IPS DF 6.9 (cell line): ENCODE results near the gene ARPC2.

Source experiments
- DNase-seq: peaks from one replicate; pipeline ENCODE4 v3.0.0-alpha.2; 2013; ENCODE audit warnings: low read depth, low spot score
- H3K27ac ChIP-seq: one replicate; pipeline ENCODE4 v1.5.1; 2013; ENCODE audit warnings: low read length, control low read depth
- H3K27me3 ChIP-seq: 2 replicates; pipeline ENCODE4 v1.6.1; 2013; ENCODE audit warnings: mild to moderate bottlenecking, low read length; ENCODE audit not compliant: control insufficient read depth, insufficient read depth
- H3K36me3 ChIP-seq: 2 replicates; pipeline ENCODE4 v1.6.1; 2013; ENCODE audit warnings: low read length; ENCODE audit not compliant: control insufficient read depth, insufficient read depth
- H3K4me1 ChIP-seq: 2 replicates; pipeline ENCODE4 v1.6.1; 2013; ENCODE audit warnings: low read length; ENCODE audit not compliant: control insufficient read depth, insufficient read depth
- H3K4me3 ChIP-seq: 2 replicates; pipeline ENCODE4 v1.5.1; 2013; ENCODE audit warnings: mild to moderate bottlenecking, low read length
- H3K9me3 ChIP-seq: 2 replicates; pipeline ENCODE4 v1.6.1; 2013; ENCODE audit warnings: low read length, inconsistent platforms; ENCODE audit not compliant: control insufficient read depth, insufficient read depth
- WGBS: extraction: QIAGEN DNeasy Blood & Tissue Kit; methylation state at CpG from one replicate; pipeline ENCODE4 v1.1.7; 2013; ENCODE audit warnings: mixed read lengths, missing lambda C conversion rate; ENCODE audit not compliant: insufficient read length, insufficient coverage; 5-methylcytosine and 5-hydroxymethylcytosine counted together

Gene ARPC2

DNA sequence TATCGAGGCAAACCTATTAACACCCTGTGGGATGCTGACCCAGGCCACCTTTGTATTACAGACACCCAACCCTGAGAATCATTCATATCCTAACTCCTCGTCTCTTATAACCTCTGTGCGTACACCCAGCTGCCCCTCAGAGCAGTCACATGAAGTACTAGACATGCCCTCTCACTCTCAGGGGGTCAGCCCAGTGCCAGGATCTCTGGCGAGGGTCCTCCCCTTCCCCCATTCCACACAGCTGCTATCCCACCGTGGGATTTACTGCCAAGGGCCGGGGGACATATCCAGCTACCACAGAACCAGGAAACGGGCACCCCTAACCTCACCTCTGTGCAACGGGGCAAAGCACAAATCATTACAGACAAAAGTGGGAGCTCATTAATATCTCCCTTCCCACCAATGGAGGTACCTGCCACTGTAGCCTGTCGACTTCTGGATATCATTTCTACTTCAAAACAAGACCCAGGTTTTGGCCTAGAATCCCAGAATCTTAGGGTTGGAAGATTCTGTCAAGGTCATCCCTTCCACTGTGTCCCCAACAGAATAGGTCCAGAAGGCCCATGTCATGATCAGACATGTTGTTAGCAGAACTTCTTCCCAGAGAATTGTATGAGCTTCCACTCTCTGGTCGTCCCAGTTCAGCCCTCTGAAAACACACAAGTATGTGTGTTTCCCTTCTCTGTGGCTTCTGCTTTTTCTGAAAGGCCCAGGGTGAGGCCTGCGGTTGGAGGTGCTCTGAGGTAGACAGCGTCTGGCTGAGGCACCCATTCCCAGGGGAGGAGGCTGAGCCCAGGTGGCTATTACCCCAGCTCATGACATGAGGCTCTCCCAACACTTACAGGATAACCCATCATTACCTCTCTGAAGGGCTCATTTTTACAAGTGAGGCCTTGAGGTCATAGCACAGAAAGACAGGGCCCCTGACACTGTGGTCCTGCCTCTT lies 73.6 kb downstream of the ARPC2 start:
- Histone ChIP-seq H3K36me3 (no peaks in the 10 kb centered on the region), H3K9me3 (no peaks in the 10 kb centered on the region), H3K27me3 (no peaks in the 10 kb centered on the region), H3K4me3 (no peak overlapping the region), H3K4me1 (peaks cover 5% of the 10 kb centered on the region), H3K27ac (no peak overlapping the region)
- no CpG with 5 or more reads among the region's 12 CpGs for WGBS
- no peak for DNase-seq

DNA sequence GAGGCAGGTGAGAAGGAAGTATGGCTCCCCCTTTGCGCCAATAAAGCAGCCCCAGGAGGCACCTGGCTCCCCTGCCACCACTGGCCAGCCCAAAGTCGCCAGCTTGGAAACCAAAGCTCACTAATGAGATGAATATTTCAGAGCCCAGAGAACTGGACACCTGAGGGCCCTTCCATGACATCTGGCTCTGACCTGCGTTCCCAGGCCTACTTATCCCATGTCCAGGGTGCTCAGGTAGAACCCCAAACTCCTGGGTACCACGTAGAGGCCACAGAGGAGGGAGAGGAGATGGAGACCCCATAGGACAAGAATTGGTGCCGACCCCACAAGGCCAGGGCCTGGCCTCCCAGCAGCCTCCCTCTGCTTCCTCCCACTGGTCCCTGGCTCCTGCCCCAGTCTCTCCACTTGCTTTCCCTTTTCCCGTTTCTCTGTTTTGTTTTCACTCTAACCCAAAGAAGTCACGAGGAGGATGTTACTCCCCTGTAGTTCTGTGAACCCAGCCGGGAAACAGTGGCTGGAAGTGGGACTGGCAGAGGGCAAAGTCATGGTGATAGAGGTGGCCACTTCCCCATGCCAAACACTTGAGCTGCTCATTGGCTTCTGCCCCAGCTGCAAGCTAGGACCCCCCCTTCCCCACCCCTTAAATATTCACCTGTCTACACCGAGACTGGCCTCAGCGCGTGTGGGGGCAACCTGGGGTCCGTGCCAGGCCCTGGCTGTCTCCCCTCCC lies 74.5 kb downstream of the ARPC2 start:
- Histone ChIP-seq H3K27ac (no peak overlapping the region), H3K36me3 (no peaks in the 10 kb centered on the region), H3K4me1 (peaks cover 5% of the 10 kb centered on the region), H3K27me3 (no peaks in the 10 kb centered on the region), H3K9me3 (no peaks in the 10 kb centered on the region), H3K4me3 (peak overlapping the region; percentile 79; the same call in 1 of the 2 replicates)
- no CpG with 5 or more reads among the region's 12 CpGs for WGBS
- DNase-seq = no peak

DNA sequence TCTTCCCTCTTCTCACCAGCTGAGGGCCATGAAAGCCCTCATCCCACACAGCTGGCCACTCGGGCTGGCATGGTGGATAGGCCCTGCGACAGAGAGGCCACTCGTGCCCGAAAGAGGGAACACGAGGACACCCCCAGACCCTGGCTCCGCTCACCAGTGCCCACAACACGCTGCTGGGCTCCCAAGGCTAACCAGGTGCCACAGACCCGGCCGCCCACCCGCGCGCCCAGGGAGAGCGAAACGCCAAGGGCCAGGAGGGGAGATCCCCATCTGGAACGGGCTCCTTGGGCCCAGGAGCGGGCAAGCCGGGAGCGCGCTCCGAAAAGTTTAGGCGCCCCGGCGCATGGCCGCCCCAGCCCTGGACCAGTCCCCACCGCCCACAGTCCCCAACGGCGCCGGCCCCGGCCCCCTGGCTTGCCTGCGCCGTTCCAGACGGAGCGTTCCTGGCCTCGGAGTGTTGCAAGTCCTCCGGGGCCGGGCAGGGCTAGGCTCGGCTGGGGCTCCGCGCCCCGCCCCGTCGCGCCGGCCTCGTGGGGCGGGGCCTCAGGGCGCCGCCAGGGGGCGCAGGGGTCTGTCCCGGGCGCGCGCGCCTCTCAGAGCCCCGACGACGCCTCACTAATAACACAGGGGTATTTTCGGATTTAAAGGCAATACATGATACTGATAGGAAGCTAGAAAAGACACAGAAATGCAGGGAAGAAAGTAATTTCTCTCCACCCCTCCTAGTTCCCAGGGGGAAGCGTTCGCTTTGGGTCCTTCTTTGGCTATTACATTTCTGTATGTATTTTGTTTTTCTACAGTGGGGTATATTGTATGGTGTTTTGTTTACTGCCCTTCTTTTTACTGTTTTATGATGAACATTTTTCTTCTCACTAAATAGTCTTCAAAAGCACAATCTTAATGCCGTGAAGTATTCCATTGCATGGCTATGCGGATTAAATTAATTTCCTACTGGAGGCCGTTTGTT lies 75.3 kb downstream of the ARPC2 start, which contains the start of gene TMBIM1:
TSS of gene TMBIM1 (minus strand) at position 456 of the 967 bp plus-strand sequence. CDS start 10,362 bp downstream, outside the sequence.
- no peaks in the 10 kb centered on the region for H3K36me3 ChIP-seq
- peaks cover 2% of the 10 kb centered on the region for H3K4me1 ChIP-seq
- no peaks in the 10 kb centered on the region for H3K9me3 ChIP-seq
- H3K27me3 ChIP-seq = no peaks in the 10 kb centered on the region
- no peak for DNase-seq
- WGBS = no CpG with 5 or more reads among the region's 63 CpGs
- no peak within 1 kb of the TSS for H3K27ac ChIP-seq
- H3K4me3 ChIP-seq = peak within 1 kb of the TSS; percentile 79; the same call in 1 of the 2 replicates

DNA sequence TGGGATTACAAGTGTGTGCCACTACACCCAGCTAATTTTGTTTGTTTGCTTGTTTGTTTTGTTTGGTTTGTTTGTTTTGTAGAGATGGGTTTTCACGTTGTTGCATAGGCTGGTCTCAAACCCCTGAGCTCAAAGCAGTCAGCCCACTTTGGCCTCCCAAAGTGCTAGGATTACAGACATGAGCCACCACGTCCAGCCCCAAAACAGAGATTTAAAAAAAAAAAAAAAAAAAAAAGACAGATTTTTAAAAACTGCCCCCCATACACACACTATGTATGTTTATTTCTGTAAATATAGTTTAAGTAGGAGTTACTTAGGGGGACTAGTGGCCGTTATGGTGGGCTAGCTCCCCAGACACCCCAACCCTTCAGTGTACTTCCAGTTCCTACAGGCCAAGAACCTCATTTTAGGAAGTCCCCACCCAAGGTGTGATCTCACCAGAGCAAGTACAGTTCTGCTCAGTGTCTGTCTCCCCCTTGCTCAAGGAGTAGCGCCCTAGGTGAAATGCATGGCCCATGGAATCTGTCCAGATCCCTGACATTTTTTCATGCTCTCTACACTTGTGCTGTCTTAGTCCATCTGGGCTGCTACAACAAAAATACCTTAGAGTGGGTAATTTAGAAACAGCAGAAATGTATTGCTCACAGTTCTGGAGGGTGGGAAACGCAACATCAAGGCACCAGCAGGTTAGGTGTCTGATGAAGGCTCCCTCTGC lies 76.9 kb downstream of the ARPC2 start:
- H3K27me3 ChIP-seq = no peaks in the 10 kb centered on the region
- H3K4me1 ChIP-seq = peaks cover 2% of the 10 kb centered on the region; the same call in 1 of the 2 replicates
- no CpG with 5 or more reads among the region's 5 CpGs for WGBS
- H3K9me3 ChIP-seq = no peaks in the 10 kb centered on the region
- no peak overlapping the region for H3K27ac ChIP-seq
- no peaks in the 10 kb centered on the region for H3K36me3 ChIP-seq
- no peak overlapping the region for H3K4me3 ChIP-seq
- no peak for DNase-seq

DNA sequence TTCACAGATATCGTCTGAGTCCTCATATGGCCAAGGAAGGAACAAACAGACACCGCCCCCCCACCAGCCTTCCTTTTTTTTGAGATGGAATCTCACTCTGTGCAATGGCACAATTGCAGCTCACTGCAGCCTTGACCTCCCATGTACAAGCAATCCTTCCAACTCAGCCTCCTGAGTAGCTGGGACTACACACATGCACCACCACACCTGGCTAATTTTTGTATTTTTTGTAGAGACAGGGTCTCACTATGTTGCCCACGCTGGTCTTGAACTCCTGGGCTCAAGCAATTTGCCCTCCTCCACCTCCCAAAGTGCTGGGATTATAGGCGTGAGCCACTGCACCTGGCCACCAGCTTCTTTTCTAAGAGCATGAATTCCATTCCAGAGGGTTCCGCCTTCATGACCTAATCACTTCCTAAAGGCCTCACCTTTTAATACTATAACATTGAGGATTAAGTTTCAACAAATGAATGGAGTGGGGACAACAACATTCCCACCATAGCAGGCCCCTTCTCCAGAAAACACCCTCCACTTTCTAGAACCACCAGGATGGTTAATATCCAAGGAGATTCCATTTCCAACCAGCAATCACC lies 77.5 kb downstream of the ARPC2 start:
- Histone ChIP-seq H3K9me3 (no peaks in the 10 kb centered on the region), H3K27ac (no peak overlapping the region), H3K4me3 (no peak overlapping the region), H3K36me3 (no peaks in the 10 kb centered on the region), H3K4me1 (peaks cover 2% of the 10 kb centered on the region; the same call in 1 of the 2 replicates), H3K27me3 (no peaks in the 10 kb centered on the region)
- DNase-seq = no peak
- WGBS = no CpG with 5 or more reads among the region's 5 CpGs

DNA sequence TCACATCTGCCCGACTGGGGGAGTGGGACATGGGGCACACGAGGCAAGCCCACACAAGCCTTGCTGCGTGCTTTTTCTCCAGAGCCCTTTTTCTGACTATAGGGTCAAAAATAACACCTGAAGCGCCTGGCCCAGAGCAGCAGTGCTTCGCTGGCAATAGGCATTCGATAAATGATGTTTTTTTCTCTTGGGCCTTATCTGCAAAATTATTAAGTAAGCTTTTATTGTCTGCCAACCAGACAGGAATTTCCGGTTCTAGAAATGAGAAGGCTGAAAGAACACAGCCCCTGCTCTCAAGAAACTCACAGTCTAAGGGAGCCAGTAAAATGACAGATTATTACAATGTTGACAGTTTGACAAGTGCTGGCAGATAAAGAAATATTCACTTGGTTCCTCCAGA lies 78.0 kb downstream of the ARPC2 start:
- DNase-seq = no peak
- Histone ChIP-seq H3K9me3 (no peaks in the 10 kb centered on the region), H3K27me3 (no peaks in the 10 kb centered on the region), H3K4me1 (peaks cover 2% of the 10 kb centered on the region; the same call in 1 of the 2 replicates), H3K27ac (no peak overlapping the region), H3K4me3 (no peak overlapping the region), H3K36me3 (no peaks in the 10 kb centered on the region)
- no CpG with 5 or more reads among the region's 7 CpGs for WGBS

DNA sequence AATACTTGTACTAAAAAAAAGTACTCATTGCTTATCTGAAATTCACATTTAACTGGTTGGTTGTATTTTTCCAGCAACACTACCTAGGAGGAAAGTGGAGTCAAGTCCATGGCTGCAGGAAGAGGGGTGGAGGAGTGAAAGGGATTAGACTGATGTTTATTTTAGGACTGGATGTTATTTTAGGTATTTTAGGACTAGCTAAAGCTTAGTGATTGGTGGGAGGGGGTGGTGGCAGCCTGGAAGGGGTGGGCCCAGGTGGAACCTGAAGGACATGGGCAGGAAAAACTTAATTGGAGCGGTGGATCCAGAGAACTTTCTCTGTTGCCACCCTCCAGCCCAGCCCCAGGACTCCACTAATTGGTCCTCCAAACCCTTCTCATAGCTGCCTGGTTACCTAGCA lies 79.2 kb downstream of the ARPC2 start:
- WGBS = no CpG with 5 or more reads among the region's 1 CpG

DNA sequence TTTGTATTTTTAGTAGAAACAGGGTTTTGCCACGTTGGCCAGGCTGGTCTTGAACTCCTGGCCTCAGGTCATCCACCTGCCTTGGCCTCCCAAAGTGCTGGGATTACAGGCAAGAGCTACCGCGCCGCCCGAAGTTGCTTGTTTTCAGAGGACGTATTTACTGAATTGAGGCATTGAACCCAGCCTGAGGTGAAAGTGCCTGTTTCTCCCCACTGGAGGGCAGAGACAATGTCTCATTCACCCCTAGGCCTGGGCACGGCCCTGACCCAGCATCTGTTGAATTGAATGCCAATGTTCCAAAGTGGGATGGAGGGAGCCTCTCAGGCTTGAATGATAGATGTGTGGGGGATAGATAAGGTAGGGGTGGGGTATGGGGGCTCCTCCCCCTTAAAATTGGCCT lies 79.9 kb downstream of the ARPC2 start:
- no peak for DNase-seq
- WGBS = no CpG with 5 or more reads among the region's 7 CpGs
- Histone ChIP-seq H3K9me3 (no peaks in the 10 kb centered on the region), H3K27ac (no peak overlapping the region), H3K4me1 (peaks cover 2% of the 10 kb centered on the region; the same call in 1 of the 2 replicates), H3K36me3 (no peaks in the 10 kb centered on the region), H3K27me3 (no peaks in the 10 kb centered on the region), H3K4me3 (no peak overlapping the region)

More for the DNA sequence above, 79.2 kb downstream of the ARPC2 start:
- H3K4me3 ChIP-seq = no peak overlapping the region
- H3K27me3 ChIP-seq = no peaks in the 10 kb centered on the region
- H3K27ac ChIP-seq = no peak overlapping the region
- no peaks in the 10 kb centered on the region for H3K36me3 ChIP-seq
- H3K9me3 ChIP-seq = no peaks in the 10 kb centered on the region
- peaks cover 2% of the 10 kb centered on the region; the same call in 1 of the 2 replicates for H3K4me1 ChIP-seq
- no peak for DNase-seq

DNA sequence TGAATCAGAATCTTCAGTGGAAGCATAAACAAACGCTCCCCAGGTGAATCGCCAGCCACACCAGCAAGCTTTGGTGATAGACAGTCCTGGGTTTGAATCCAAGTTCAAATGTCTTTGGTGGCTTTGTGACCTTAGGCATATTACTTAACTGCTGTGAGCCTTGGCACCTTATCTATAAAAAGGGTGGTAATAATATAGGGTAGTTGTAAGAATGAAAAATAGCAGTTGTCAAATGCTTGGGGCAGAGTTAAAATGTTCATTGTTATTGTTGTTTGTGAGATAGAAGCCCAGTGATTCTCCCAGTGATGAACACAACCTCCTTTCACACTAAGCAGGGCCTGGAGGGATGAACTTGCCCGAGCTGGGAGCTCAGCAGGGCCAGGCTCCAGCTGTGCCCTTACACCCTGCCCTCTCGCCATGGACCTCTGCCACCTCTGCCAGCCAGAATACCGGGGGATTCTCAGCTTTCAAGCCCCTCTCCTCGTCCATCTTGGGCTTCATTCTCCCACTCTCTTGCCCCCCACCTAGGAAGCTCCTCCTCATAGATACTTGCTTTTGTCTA lies 81.4 kb downstream of the ARPC2 start:
- DNase-seq = no peak
- no CpG with 5 or more reads among the region's 6 CpGs for WGBS
- Histone ChIP-seq H3K36me3 (no peaks in the 10 kb centered on the region), H3K9me3 (no peaks in the 10 kb centered on the region), H3K4me1 (peaks cover 2% of the 10 kb centered on the region; the same call in 1 of the 2 replicates), H3K4me3 (no peak overlapping the region), H3K27ac (no peak overlapping the region), H3K27me3 (no peaks in the 10 kb centered on the region)
